OCI-LY7 (cell line): ENCODE results near the gene EMC8. TPM values are rescaled to one million over a fixed set of nuclear protein-coding genes. Genes with fewer than 3 reads are reported as not detected.

Source experiments
- BruUV-seq: library from RNA; stranded (reverse); fragments of 400-500 nt; replicated peaks from 2 replicates; lab custom pipeline; 2021; lab: Mats Ljungman, UMichigan
- CTCF ChIA-PET: fragments of 300-600 bp; sonication (Branson Sonifier 250); formaldehyde crosslinking; loops from one replicate; lab custom pipeline; 2022; ENCODE audit warnings: antibody characterized with exemption; ENCODE audit not compliant: unreplicated experiment; lab: Charles Lee
- POLR2A ChIA-PET: fragments of 300-600 bp; sonication (Branson Sonifier 250); formaldehyde crosslinking; loops from one replicate; lab custom pipeline; 2022; ENCODE audit warnings: antibody characterized with exemption; lab: Charles Lee
- DNase-seq: peaks from one replicate; pipeline ENCODE4 v3.0.0-alpha.2; 2015; ENCODE audit warnings: low spot score
- H2AFZ ChIP-seq: fragments of 200-600 bp; sonication (generic), shearing (Covaris generic); 2 replicates; pipeline ENCODE4 v1.6.1; 2014; ENCODE audit warnings: mild to moderate bottlenecking, antibody characterized with exemption, low read length, moderate library complexity
- H3K27ac ChIP-seq: fragments of 200-600 bp; sonication (generic); 2 replicates; pipeline ENCODE4 v1.5.1; 2014; ENCODE audit warnings: mixed run types, low read depth, mild to moderate bottlenecking, moderate library complexity, low read length, inconsistent platforms; ENCODE audit not compliant: poor library complexity, severe bottlenecking
- H3K36me3 ChIP-seq: fragments of 200-600 bp; sonication (generic); 2 replicates; pipeline ENCODE4 v1.6.1; 2014; ENCODE audit warnings: mild to moderate bottlenecking, antibody characterized with exemption, low read length, moderate library complexity, mixed read lengths; ENCODE audit not compliant: insufficient read depth
- H3K4me1 ChIP-seq: fragments of 200-600 bp; sonication (generic); 2 replicates; pipeline ENCODE4 v1.5.1; 2014; ENCODE audit warnings: mild to moderate bottlenecking, low read length; ENCODE audit not compliant: insufficient read depth, poor library complexity, severe bottlenecking
- H3K4me2 ChIP-seq: fragments of 200-600 bp; sonication (generic); 2 replicates; pipeline ENCODE4 v1.6.1; 2014; ENCODE audit warnings: mild to moderate bottlenecking, low read length
- H3K4me3 ChIP-seq: fragments of 200-600 bp; sonication (generic); 2 replicates; pipeline ENCODE4 v1.5.1; 2014; ENCODE audit warnings: mild to moderate bottlenecking, low read depth, low read length; ENCODE audit not compliant: poor library complexity, severe bottlenecking
- H3K79me2 ChIP-seq: fragments of 200-600 bp; sonication (generic); 2 replicates; pipeline ENCODE4 v1.6.1; 2016; ENCODE audit warnings: low read depth, mild to moderate bottlenecking, low read length, moderate library complexity, mixed read lengths; ENCODE audit not compliant: insufficient read depth
- H3K9me2 ChIP-seq: fragments of 200-600 bp; sonication (generic); 2 replicates; pipeline ENCODE4 v1.6.1; 2016; ENCODE audit warnings: mild to moderate bottlenecking, low read length, mixed read lengths; ENCODE audit not compliant: insufficient read depth
- H3K9me3 ChIP-seq: fragments of 200-600 bp; sonication (generic); 2 replicates; pipeline ENCODE4 v1.6.1; 2014; ENCODE audit warnings: mild to moderate bottlenecking, mixed run types, low read length, mixed read lengths
- H4K20me1 ChIP-seq: fragments of 200-600 bp; sonication (generic); 2 replicates; pipeline ENCODE4 v1.6.1; 2014; ENCODE audit warnings: mild to moderate bottlenecking, antibody characterized with exemption, low read length, moderate library complexity, mixed read lengths; ENCODE audit not compliant: insufficient read depth
- EZH2phosphoT487 ChIP-seq: fragments of 200-600 bp; sonication (generic); IDR thresholded peaks from 2 replicates; pipeline ENCODE4 v1.6.1; 2018; ENCODE audit warnings: low read depth, borderline replicate concordance, mild to moderate bottlenecking, mixed run types, antibody characterized with exemption, low read length, moderate library complexity, mixed read lengths
- intact Hi-C: fragments of 100-400 bp; cut with micrococcal nuclease; formaldehyde crosslinking; loops from one replicate; pipeline ENCODE4 v1.10.0; 2022; ENCODE audit not compliant: unreplicated experiment
- total RNA-seq, 2 experiments: library from RNA; depleted of rRNA in 1 of 2; stranded (reverse); fragments of >200 nt in 1 of 2; shearing (Covaris generic) in 1 of 2; gene quantifications; 2 replicates each; pipeline ENCODE4 v1.2.3, GENCODE V29; 2014 to 2022
- TF ChIP-seq, protein P1 (sequence below): fragments of 200-600 bp; sonication (generic); conservative IDR thresholded peaks from 2 replicates; pipeline ENCODE4 v1.5.1; 2014; ENCODE audit warnings: mild to moderate bottlenecking, antibody characterized with exemption, low read length, moderate library complexity, mixed read lengths

Gene EMC8
- total RNA-seq, 2 experiments from 2014 or later = 47.5 to 54.0 TPM

DNA sequence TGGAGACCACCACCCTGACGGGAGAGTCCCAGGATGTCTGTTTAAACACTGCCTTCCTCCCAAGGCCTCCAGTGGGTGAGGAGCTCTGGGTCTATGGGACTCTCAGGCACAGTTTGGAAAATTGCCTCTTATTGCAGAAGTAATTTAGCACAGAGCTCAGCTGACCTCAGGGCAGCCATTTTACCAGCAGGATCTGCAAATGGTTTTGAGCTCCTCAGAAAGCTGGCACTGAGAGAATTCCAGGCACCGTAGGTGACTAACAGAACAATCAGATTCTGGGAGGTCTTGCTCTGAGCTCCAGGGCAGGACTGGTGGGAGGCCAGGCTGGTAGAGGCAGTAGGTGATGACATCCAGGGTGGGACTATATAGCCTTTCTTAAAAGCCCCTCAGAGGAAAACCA, 31.1 kb downstream of the EMC8 start:
- TF ChIP-seq, protein P1, sequence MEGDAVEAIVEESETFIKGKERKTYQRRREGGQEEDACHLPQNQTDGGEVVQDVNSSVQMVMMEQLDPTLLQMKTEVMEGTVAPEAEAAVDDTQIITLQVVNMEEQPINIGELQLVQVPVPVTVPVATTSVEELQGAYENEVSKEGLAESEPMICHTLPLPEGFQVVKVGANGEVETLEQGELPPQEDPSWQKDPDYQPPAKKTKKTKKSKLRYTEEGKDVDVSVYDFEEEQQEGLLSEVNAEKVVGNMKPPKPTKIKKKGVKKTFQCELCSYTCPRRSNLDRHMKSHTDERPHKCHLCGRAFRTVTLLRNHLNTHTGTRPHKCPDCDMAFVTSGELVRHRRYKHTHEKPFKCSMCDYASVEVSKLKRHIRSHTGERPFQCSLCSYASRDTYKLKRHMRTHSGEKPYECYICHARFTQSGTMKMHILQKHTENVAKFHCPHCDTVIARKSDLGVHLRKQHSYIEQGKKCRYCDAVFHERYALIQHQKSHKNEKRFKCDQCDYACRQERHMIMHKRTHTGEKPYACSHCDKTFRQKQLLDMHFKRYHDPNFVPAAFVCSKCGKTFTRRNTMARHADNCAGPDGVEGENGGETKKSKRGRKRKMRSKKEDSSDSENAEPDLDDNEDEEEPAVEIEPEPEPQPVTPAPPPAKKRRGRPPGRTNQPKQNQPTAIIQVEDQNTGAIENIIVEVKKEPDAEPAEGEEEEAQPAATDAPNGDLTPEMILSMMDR = no peak
- no peak for TF ChIP-seq EZH2phosphoT487
- no peak overlapping the region for H3K27ac ChIP-seq
- H3K4me1 ChIP-seq = no peaks in the 10 kb centered on the region
- ChIA-PET CTCF (no interaction called here), POLR2A (no interaction called here)
- H3K4me3 ChIP-seq = no peak overlapping the region
- peaks cover 9% of the 10 kb centered on the region for H3K36me3 ChIP-seq
- intact Hi-C loops = no loop called here
- no TSS peak for BruUV-seq
- no peaks in the 10 kb centered on the region for H3K9me3 ChIP-seq
- H4K20me1 ChIP-seq = no peaks in the 10 kb centered on the region
- H3K79me2 ChIP-seq = no peaks in the 10 kb centered on the region
- H2AFZ ChIP-seq = no peak overlapping the region
- no peak overlapping the region for H3K4me2 ChIP-seq
- H3K9me2 ChIP-seq = no peaks in the 10 kb centered on the region
- no peak for DNase-seq

DNA sequence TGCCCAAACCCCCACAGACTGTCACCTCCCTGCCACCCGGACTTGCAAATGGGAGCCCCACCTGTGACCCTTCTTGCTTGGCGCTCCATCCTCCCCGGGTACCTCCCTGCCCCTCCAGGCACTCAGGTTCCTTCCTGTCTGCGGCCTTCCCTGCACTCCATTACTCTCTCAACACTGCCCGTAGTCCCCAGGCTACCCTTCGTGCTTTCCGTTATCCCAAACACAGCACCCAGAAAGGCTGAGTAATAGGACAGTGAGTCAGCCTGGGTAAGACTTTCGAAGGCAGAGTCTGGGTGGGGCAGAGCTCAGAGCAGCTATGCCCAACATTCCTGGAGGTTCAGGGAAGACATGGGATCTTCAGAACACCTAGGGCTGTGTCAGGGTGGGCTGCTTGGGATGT, 31.8 kb downstream of the EMC8 start:
- H3K9me2 ChIP-seq = no peaks in the 10 kb centered on the region
- no peak for DNase-seq
- no peaks in the 10 kb centered on the region for H3K79me2 ChIP-seq
- H4K20me1 ChIP-seq = no peaks in the 10 kb centered on the region
- no peaks in the 10 kb centered on the region for H3K4me1 ChIP-seq
- no peak overlapping the region for H2AFZ ChIP-seq
- H3K9me3 ChIP-seq = no peaks in the 10 kb centered on the region
- peaks cover 9% of the 10 kb centered on the region for H3K36me3 ChIP-seq
- H3K4me3 ChIP-seq = no peak overlapping the region
- ChIA-PET CTCF (no interaction called here), POLR2A (no interaction called here)
- BruUV-seq = no TSS peak
- no peak overlapping the region for H3K27ac ChIP-seq
- intact Hi-C loops = no loop called here
- H3K4me2 ChIP-seq = no peak overlapping the region
- TF ChIP-seq, protein P1 = no peak
- TF ChIP-seq EZH2phosphoT487 = no peak

DNA sequence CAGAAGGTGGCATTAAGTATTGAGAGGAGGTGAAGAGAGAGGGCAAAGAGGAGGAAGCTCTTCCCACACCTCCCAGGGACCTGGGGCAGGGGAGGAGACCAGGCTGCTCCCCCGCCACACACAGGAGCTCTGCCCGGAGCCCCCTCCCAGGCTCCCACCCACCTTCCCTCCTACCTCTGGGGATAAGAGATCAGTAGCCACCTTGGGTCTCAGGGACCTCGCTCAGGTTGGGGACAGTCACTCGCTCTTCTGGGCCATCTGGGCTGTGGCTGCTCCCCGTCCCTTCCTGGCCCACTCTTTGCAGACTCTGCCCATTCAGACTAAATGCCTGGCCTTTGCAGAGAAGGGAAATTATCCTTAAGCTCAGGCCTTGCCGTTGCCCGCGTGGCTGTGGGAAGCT, 33.6 kb downstream of the EMC8 start:
- Histone ChIP-seq H3K4me1 (peaks cover 17% of the 10 kb centered on the region), H3K9me2 (no peaks in the 10 kb centered on the region), H3K4me3 (no peak overlapping the region), H3K79me2 (no peaks in the 10 kb centered on the region), H3K36me3 (peaks cover 5% of the 10 kb centered on the region), H2AFZ (no peak overlapping the region), H4K20me1 (no peaks in the 10 kb centered on the region), H3K27ac (no peak overlapping the region), H3K4me2 (no peak overlapping the region), H3K9me3 (no peaks in the 10 kb centered on the region)
- no peak for TF ChIP-seq EZH2phosphoT487
- TF ChIP-seq, protein P1 = no peak
- CTCF ChIA-PET = no interaction called here
- no peak for DNase-seq
- POLR2A ChIA-PET = interaction anchor here (0.6 kb wide), 1 partner anchor 71 kb away, joined by 4 read pairs; no protein-coding TSS in a partner anchor
- BruUV-seq = no TSS peak
- intact Hi-C loops = no loop called here
